Ascending aorta (tissue), 2 donors: ENCODE measurements around the gene KRT85. TPM values are rescaled to one million over a fixed set of nuclear protein-coding genes. Genes with fewer than 3 reads are reported as not detected.
A peak's percentile ranks its signal among the peaks of the same experiment; 100 is the strongest.

Experiments
- DNase-seq, 2 donors: peaks; one replicate each; pipeline ENCODE4 v3.0.0-alpha.2; 2019; ENCODE audit warnings: low spot score in 2 of 2
- H3K27ac ChIP-seq, 2 donors: fragments of 200-600 bp; sonication (generic); one replicate each; pipeline ENCODE4 v1.5.1; 2016 to 2017; ENCODE audit warnings: mild to moderate bottlenecking in 1 of 2
- H3K27me3 ChIP-seq: fragments of 200-600 bp; sonication (generic); one replicate; pipeline ENCODE4 v1.5.1; 2017
- H3K36me3 ChIP-seq, 2 donors: fragments of 200-600 bp; sonication (generic); one replicate each; pipeline ENCODE4 v1.5.1; 2016
- H3K4me1 ChIP-seq, 2 donors: fragments of 200-600 bp; sonication (generic); one replicate each; pipeline ENCODE4 v1.5.1; 2016 to 2017; ENCODE audit warnings: mild to moderate bottlenecking in 1 of 2
- H3K4me3 ChIP-seq, 2 donors: fragments of 200-600 bp; sonication (generic); one replicate each; pipeline ENCODE4 v1.5.1; 2016 to 2017; ENCODE audit warnings: mild to moderate bottlenecking in 1 of 2
- H3K9me3 ChIP-seq, 2 donors: fragments of 200-600 bp; sonication (generic); one replicate each; pipeline ENCODE4 v1.5.1; 2016
- intact Hi-C: fragments of 100-400 bp; cut with DNase I; formaldehyde crosslinking; loops from one replicate; pipeline ENCODE4 v1.15.1; 2023
- total RNA-seq: library from RNA; depleted of rRNA; stranded (reverse); fragments of >200 nt; gene quantifications from one replicate; pipeline ENCODE4 v1.1.0, GENCODE V29; 2016
- TF ChIP-seq, protein P1 (sequence below), 3 experiments: fragments of 200-600 bp in 2 of 3; fragments of 450-650 bp in 1 of 3; sonication (generic) in 2 of 3; IDR thresholded peaks; one replicate each; pipeline ENCODE4 v1.5.1; 2016 to 2019; ENCODE audit warnings: antibody characterized with exemption in 3 of 3, mild to moderate bottlenecking in 1 of 3, moderate library complexity in 1 of 3

KRT85 gene
- total RNA-seq, 1 donor from 2014 or later, result not detected

DNA sequence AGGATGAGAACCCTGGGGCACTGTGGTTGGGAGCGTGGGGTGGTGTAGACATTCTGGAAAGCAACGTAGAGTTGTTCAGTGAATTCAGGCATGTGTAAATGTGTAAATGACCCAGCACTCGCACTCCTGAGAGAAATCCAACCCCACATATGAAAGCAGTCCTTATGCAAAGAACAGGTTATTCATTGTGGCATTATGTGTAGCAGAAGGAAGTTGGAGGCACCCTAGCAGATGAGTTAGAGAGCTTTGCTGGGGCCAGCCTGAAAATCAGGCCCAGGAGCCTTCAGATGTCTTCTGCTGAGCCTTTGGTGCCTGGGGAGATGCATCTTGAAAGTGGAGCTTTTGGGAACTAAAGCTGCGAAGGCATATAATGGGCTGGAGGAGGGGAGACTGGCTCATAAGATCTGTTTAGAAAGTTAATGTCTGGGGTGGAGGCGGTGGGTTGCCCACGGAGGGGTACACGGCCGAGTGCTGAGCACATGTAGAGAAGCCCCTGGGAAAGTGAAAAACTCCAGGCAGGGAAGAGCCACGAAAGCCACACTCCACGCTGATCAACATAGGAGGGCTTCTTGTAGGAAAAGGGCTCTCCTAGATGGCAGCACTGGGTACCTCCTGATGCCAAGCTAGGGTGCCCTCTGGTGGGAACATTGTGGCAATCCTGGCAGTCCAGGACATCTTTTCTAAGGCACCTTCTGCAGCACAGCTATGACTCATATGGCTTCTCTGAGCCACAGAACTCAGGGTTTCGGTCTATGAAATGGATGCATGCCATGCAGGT lies 40.0 kb downstream of the KRT85 start:
- H3K27me3 ChIP-seq, result no peaks in the 10 kb centered on the region
- no peak overlapping the region for H3K4me3 ChIP-seq
- TF ChIP-seq, protein P1, sequence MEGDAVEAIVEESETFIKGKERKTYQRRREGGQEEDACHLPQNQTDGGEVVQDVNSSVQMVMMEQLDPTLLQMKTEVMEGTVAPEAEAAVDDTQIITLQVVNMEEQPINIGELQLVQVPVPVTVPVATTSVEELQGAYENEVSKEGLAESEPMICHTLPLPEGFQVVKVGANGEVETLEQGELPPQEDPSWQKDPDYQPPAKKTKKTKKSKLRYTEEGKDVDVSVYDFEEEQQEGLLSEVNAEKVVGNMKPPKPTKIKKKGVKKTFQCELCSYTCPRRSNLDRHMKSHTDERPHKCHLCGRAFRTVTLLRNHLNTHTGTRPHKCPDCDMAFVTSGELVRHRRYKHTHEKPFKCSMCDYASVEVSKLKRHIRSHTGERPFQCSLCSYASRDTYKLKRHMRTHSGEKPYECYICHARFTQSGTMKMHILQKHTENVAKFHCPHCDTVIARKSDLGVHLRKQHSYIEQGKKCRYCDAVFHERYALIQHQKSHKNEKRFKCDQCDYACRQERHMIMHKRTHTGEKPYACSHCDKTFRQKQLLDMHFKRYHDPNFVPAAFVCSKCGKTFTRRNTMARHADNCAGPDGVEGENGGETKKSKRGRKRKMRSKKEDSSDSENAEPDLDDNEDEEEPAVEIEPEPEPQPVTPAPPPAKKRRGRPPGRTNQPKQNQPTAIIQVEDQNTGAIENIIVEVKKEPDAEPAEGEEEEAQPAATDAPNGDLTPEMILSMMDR (IDR thresholded peaks at IDR 0.05), result peak; percentile 76 to 89 (median 89)
- peak; percentile 66 to 93 for DNase-seq
- intact Hi-C loops, result loop anchor here (1.0 to 5.0 kb wide), 3 partner anchors 46 to 170 kb away; no protein-coding TSS in a partner anchor
- peak overlapping the region; percentile 59 to 64 for H3K27ac ChIP-seq
- H3K9me3 ChIP-seq, result no peaks in the 10 kb centered on the region
- no peaks in the 10 kb centered on the region for H3K36me3 ChIP-seq
- H3K4me1 ChIP-seq, result peaks cover 7% of the 10 kb centered on the region in 2 donors

DNA sequence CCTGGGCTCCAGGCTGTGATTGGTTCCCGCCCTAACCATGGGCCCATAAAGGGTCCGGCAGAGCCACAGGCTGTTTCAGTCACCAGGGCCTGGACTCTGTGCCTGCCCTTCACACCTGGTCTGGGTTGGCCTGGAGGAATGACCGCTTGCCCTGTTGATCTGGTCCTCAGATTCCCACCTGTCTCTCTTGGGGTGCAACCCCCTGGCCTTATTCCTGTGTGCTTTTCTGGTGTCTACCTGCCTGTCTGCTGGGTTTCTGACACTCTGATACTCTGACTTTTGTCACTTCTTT lies 43.2 kb downstream of the KRT85 start:
- Histone ChIP-seq H3K27me3 (no peaks in the 10 kb centered on the region), H3K4me3 (no peak overlapping the region), H3K9me3 (no peaks in the 10 kb centered on the region), H3K36me3 (no peaks in the 10 kb centered on the region), H3K27ac (no peak overlapping the region), H3K4me1 (peaks cover 7% of the 10 kb centered on the region in 2 donors)
- TF ChIP-seq, protein P1 (IDR thresholded peaks at IDR 0.05), result no peak
- DNase-seq, result no peak
- intact Hi-C loops, result no loop called here

DNA sequence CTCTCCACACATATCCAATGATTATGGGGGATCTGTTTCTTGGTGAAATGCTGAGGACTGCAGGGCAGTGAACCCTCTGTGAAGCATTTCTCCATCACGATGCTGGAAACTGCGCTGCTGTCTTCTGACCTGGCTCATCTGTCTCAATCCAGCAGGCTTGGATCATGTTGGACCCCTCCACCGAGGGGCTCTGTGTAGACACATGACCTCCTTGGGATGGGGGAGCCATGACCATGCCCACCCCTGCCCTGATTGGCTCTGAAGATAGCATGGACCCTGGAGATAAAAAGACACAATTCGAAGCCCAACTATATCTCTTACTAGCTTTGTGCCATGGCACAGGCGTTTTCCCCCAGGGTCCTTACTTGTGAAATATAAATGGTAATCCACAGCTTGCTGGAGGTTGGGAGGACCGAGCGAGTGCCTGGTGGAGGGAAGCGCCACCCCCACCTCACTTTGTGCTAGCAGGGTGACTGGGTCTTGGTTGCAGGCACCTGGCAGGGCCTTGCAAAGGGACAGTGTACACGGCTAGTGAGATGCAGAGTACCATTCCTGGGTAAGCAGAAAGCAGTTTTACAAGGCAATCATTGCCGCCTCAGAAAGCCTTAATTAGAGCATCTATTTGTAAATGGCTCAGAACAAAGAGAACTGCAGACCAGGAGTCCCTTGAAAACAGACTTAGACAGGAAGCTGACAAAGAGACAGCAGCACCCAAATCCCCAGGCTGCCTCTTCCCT lies 43.7 kb downstream of the KRT85 start:
- Histone ChIP-seq H3K4me3 (no peak overlapping the region), H3K36me3 (no peaks in the 10 kb centered on the region), H3K27ac (no peak overlapping the region), H3K27me3 (no peaks in the 10 kb centered on the region), H3K4me1 (peaks cover 7% of the 10 kb centered on the region in 2 donors), H3K9me3 (no peaks in the 10 kb centered on the region)
- TF ChIP-seq, protein P1 (IDR thresholded peaks at IDR 0.05), result no peak
- DNase-seq, result no peak
- intact Hi-C loops, result no loop called here

DNA sequence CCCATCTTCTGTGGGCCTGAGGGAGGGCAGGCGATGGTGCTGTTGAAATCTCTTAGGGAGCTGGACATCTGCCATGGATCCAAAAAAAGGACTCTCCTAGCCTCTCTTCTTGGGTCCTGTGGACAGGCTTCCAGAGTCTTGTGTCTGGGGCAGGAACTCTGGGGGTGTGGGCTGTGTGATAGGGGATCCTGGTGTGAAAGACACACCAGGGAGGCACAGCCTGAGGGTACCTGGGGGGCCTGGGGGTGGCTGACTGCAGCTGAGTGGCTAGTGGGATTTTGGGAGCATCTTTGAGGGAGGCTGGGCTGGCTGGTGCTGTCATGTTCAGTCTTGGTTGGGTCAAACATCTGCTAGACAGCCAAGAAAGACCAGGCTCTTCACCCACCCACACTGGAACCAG lies 44.3 kb downstream of the KRT85 start:
- no peak overlapping the region for H3K4me3 ChIP-seq
- no peaks in the 10 kb centered on the region for H3K36me3 ChIP-seq
- intact Hi-C loops, result no loop called here
- DNase-seq, result no peak
- peaks cover 7% of the 10 kb centered on the region in 2 donors for H3K4me1 ChIP-seq
- H3K27ac ChIP-seq, result no peak overlapping the region
- no peaks in the 10 kb centered on the region for H3K9me3 ChIP-seq
- H3K27me3 ChIP-seq, result no peaks in the 10 kb centered on the region
- TF ChIP-seq, protein P1 (IDR thresholded peaks at IDR 0.05), result no peak

DNA sequence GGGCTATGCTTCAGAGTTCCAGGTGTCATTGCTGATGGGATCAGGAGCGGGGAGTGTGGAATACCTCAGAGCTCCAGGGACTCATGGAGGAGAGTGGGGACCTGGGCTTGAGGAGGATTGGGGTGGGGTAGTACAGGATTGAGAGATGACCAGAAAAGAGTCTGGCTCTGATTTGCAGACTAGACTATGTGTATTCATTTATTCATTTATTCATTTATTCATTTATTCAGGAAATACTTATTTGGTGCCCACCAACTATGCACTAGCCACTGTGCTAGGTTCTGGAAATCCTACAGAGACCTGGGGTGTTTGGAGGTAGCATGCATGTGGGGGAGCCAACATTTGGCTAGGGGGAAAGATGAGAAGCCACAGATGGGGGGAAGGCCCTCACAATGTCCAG lies 45.2 kb downstream of the KRT85 start:
- TF ChIP-seq, protein P1 (IDR thresholded peaks at IDR 0.05), result no peak
- H3K27ac ChIP-seq, result no peak overlapping the region
- intact Hi-C loops, result no loop called here
- H3K4me1 ChIP-seq, result peaks cover 3 to 4% of the 10 kb centered on the region in 2 donors
- H3K36me3 ChIP-seq, result no peaks in the 10 kb centered on the region
- no peak for DNase-seq
- H3K9me3 ChIP-seq, result no peaks in the 10 kb centered on the region
- H3K27me3 ChIP-seq, result no peaks in the 10 kb centered on the region
- no peak overlapping the region for H3K4me3 ChIP-seq
